GM23248 (cell line): ENCODE results near the gene FAM163B. TPM values are rescaled to one million over a fixed set of nuclear protein-coding genes. Genes with fewer than 3 reads are reported as not detected.

Source experiments
- DNase-seq: peaks from one replicate; pipeline ENCODE4 v3.0.0-alpha.2; 2015
- H2AFZ ChIP-seq: fragments of 200-600 bp; sonication (generic); 2 replicates; pipeline ENCODE4 v1.6.1; 2016; ENCODE audit warnings: antibody characterized with exemption
- H3F3A ChIP-seq: fragments of 200-600 bp; sonication (generic); 2 replicates; pipeline ENCODE4 v1.6.1; 2016; ENCODE audit warnings: mild to moderate bottlenecking, antibody characterized with exemption, mixed run types; ENCODE audit not compliant: insufficient read depth
- H3K27ac ChIP-seq: fragments of 200-600 bp; sonication (generic); 2 replicates; pipeline ENCODE4 v1.5.1; 2016; ENCODE audit warnings: mild to moderate bottlenecking
- H3K27me3 ChIP-seq: fragments of 200-600 bp; sonication (generic); replicated peaks from 2 replicates; pipeline ENCODE4 v1.6.1; 2016; ENCODE audit warnings: mild to moderate bottlenecking; ENCODE audit not compliant: insufficient read depth
- H3K36me3 ChIP-seq: fragments of 200-600 bp; sonication (generic); 2 replicates; pipeline ENCODE4 v1.6.1; 2016; ENCODE audit warnings: low read depth, mild to moderate bottlenecking
- H3K4me1 ChIP-seq: fragments of 200-600 bp; sonication (generic); 2 replicates; pipeline ENCODE4 v1.6.1; 2016; ENCODE audit warnings: mild to moderate bottlenecking; ENCODE audit not compliant: insufficient read depth
- H3K4me2 ChIP-seq: fragments of 200-600 bp; sonication (generic); one replicate; pipeline ENCODE4 v1.6.1; 2016; ENCODE audit warnings: mild to moderate bottlenecking; ENCODE audit not compliant: unreplicated experiment
- H3K4me3 ChIP-seq: fragments of 200-600 bp; sonication (generic); 2 replicates; pipeline ENCODE4 v1.5.1; 2016; ENCODE audit warnings: mild to moderate bottlenecking
- H3K79me2 ChIP-seq: fragments of 200-600 bp; sonication (generic); 2 replicates; pipeline ENCODE4 v1.6.1; 2016; ENCODE audit warnings: mild to moderate bottlenecking; ENCODE audit not compliant: insufficient read depth
- H3K9ac ChIP-seq: fragments of 200-600 bp; sonication (generic); 2 replicates; pipeline ENCODE4 v1.6.1; 2016; ENCODE audit warnings: mild to moderate bottlenecking
- H3K9me2 ChIP-seq: fragments of 200-600 bp; sonication (generic); 2 replicates; pipeline ENCODE4 v1.6.1; 2016; ENCODE audit warnings: mixed run types, mild to moderate bottlenecking, moderate library complexity; ENCODE audit not compliant: insufficient read depth
- H3K9me3 ChIP-seq: fragments of 200-600 bp; sonication (generic); one replicate; pipeline ENCODE4 v1.6.1; 2017; ENCODE audit warnings: low read depth
- H4K20me1 ChIP-seq: fragments of 200-600 bp; sonication (generic); 2 replicates; pipeline ENCODE4 v1.6.0; 2016; ENCODE audit not compliant: insufficient read depth
- EZH2 ChIP-seq: fragments of 200-600 bp; sonication (generic); IDR thresholded peaks from 2 replicates; pipeline ENCODE4 v1.6.1; 2018; ENCODE audit warnings: antibody characterized with exemption, mild to moderate bottlenecking; ENCODE audit not compliant: insufficient read depth, poor library complexity, severe bottlenecking
- EZH2phosphoT487 ChIP-seq: fragments of 200-600 bp; sonication (generic); IDR thresholded peaks from 2 replicates; pipeline ENCODE4 v1.6.1; 2018; ENCODE audit warnings: antibody characterized with exemption, moderate library complexity, mild to moderate bottlenecking, low read depth; ENCODE audit not compliant: insufficient read depth
- WGBS, 2 experiments: methylation state at CpG; one replicate each; pipeline ENCODE4 v1.1.6; 2015 to 2017; ENCODE audit warnings: low lambda C conversion rate in 2 of 2, low coverage in 1 of 2; ENCODE audit errors: missing lambda C conversion rate in 2 of 2; 5-methylcytosine and 5-hydroxymethylcytosine counted together
- in situ Hi-C: fragments of 300-500 bp; cut with MboI; formaldehyde crosslinking; loops from 2 replicates; pipeline ENCODE4 v1.15.0; 2020
- polyA plus RNA-seq: library from polyadenylated mRNA; unstranded; fragments of >200 nt; fragmentation: Nextera tagmentation; extraction: Ambion mirVana; gene quantifications from 2 replicates; pipeline ENCODE4 v1.2.1, GENCODE V29; 2016
- total RNA-seq: library from RNA; depleted of rRNA; stranded (reverse); fragments of >200 nt; shearing (Covaris generic); gene quantifications from 2 replicates; pipeline ENCODE4 v1.2.3, GENCODE V29; 2014; rRNA removed

The FAM163B gene
- total and polyA plus RNA-seq, 2 experiments from 2014 or later = not detected

DNA sequence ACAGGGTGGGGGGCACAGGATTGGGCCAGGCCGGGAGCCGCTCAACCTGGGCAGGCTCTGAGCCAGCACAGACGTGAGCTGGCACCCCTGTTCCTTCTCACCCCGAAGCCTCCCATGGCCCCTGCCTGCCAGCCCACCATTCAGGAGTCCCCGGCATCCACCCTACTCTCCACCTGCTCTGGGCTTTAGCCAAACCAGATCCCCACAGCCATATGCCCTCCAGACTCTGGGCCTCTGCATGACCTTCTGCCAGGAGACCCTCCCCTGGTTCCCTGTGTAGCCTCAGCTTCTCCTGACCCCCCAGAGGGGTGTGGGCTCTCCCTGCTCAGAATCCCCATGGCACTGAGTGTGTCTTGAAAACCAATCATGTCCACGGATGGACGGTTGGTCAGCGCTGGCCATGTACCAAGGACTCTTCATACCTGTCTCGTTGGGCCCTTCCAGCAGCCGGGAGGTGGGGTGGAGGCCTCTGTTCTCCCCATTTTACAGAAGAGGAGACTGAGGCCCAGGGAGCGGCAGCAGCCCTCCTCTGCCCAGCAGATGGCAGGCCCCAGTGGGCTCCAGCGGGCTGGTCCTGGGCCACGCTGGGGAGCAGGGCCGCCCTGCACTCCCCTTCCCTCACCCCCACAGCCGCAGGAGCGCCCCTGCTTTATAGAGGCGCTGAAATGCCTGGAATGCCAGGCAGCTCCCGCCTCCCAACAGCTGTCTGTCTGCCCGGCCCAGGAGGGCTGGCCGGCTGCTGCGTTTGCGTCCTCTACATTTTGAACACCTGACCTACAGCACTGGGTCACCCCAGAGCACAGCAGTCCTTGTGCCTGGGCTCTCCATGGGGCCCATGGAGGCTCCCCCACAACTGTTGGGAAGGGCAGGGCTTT is 81.0 kb downstream of the FAM163B start:
- no peak for DNase-seq
- no peak for TF ChIP-seq EZH2phosphoT487
- TF ChIP-seq EZH2 = peak; percentile 9
- Histone ChIP-seq H3K9ac (no peak overlapping the region), H3K9me2 (no peaks in the 10 kb centered on the region), H3K27me3 (peaks cover 57% of the 10 kb centered on the region), H3K4me2 (no peak overlapping the region), H3K4me1 (no peaks in the 10 kb centered on the region), H3K9me3 (no peaks in the 10 kb centered on the region), H3K4me3 (no peak overlapping the region), H3K36me3 (no peaks in the 10 kb centered on the region), H3K27ac (no peak overlapping the region), H3K79me2 (no peaks in the 10 kb centered on the region), H4K20me1 (no peaks in the 10 kb centered on the region), H3F3A (no peaks in the 10 kb centered on the region), H2AFZ (no peak overlapping the region)
- in situ Hi-C loops = loop anchor here (10.0 kb wide), 1 partner anchor 197 kb away; no protein-coding TSS in a partner anchor
- 30 to 31% methylated on average over 13 to 21 of the region's 22 CpGs for WGBS, 2 experiments

DNA sequence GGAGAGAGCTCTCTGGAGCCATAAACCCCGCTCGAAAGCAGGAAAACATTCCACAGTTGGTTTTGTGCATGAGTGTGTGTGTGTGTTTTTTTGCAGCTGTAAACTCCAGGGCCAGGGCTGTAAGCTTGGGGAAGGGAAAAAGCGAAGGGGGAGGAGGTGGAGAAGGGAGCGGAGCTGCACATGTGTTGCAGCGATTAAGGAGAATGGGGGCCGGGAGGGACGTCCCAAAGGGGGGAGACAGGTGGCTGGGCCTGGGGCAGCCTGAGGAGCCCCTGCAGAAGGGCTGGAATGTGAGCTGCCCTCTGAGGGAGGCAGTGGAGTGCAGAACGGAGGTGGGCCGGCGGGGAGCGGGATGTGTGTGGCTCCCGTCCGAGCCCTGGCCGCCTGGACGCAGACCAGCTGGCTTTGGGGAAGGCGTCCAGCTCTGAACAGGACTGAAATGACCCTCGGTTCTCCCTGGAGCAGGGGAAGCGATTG is 81.7 kb downstream of the FAM163B start:
- Histone ChIP-seq H4K20me1 (no peaks in the 10 kb centered on the region), H3K79me2 (no peaks in the 10 kb centered on the region), H2AFZ (no peak overlapping the region), H3K4me3 (no peak overlapping the region), H3K4me1 (no peaks in the 10 kb centered on the region), H3K27me3 (peaks cover 61% of the 10 kb centered on the region), H3K9me2 (no peaks in the 10 kb centered on the region), H3K9ac (no peak overlapping the region), H3K27ac (no peak overlapping the region), H3K4me2 (no peak overlapping the region), H3F3A (no peaks in the 10 kb centered on the region), H3K36me3 (no peaks in the 10 kb centered on the region), H3K9me3 (no peaks in the 10 kb centered on the region)
- no peak for TF ChIP-seq EZH2
- TF ChIP-seq EZH2phosphoT487 = no peak
- in situ Hi-C loops = loop anchor here (10.0 kb wide), 1 partner anchor 197 kb away; no protein-coding TSS in a partner anchor
- no peak for DNase-seq
- WGBS, 2 experiments = 14 to 15% methylated on average over 14 to 18 of the region's 18 CpGs

Other genes starting within 250 kb of the FAM163B start
- gene SURF4, start 233.3 kb downstream of the FAM163B start, total RNA-seq = 638 and 670 TPM in 2 replicates
- 406 and 420 TPM in 2 replicates for gene SURF4, start 233.3 kb downstream of the FAM163B start, polyA plus RNA-seq
- 0.32 and 3.4 TPM in 2 replicates for gene STKLD1, start 233.0 kb downstream of the FAM163B start, total RNA-seq
- gene STKLD1, start 233.0 kb downstream of the FAM163B start, polyA plus RNA-seq = 0.38 and 1.5 TPM in 2 replicates
- gene REXO4, start 191.4 kb downstream of the FAM163B start, total RNA-seq = 17.3 and 26.9 TPM in 2 replicates
- 17.5 and 22.1 TPM in 2 replicates for gene REXO4, start 191.4 kb downstream of the FAM163B start, polyA plus RNA-seq
- 2.1 and 2.2 TPM in 2 replicates for gene ADAMTS13, start 187.0 kb downstream of the FAM163B start, total RNA-seq
- gene ADAMTS13, start 187.0 kb downstream of the FAM163B start, polyA plus RNA-seq = 0.86 and 1.4 TPM in 2 replicates
- 7.0 and 8.5 TPM in 2 replicates for gene CACFD1, start 149.4 kb downstream of the FAM163B start, total RNA-seq
- 4.7 and 5.1 TPM in 2 replicates for gene CACFD1, start 149.4 kb downstream of the FAM163B start, polyA plus RNA-seq
- 10.1 and 12.0 TPM in 2 replicates for gene SLC2A6, start 130.3 kb downstream of the FAM163B start, total RNA-seq
- gene SLC2A6, start 130.3 kb downstream of the FAM163B start, polyA plus RNA-seq = 6.8 and 8.6 TPM in 2 replicates
- not detected in 2 replicates for gene MYMK, start 84.4 kb downstream of the FAM163B start, total RNA-seq
- gene MYMK, start 84.4 kb downstream of the FAM163B start, polyA plus RNA-seq = not detected in 2 replicates
- gene ADAMTSL2, start 74.7 kb downstream of the FAM163B start, total RNA-seq = 0.11 TPM in 1 of 2 replicates, not detected in the other
- gene ADAMTSL2, start 74.7 kb downstream of the FAM163B start, polyA plus RNA-seq = not detected in 2 replicates
- gene DBH, start 27.0 kb upstream of the FAM163B start, total RNA-seq = not detected in 2 replicates
- not detected in 2 replicates for gene DBH, start 27.0 kb upstream of the FAM163B start, polyA plus RNA-seq
- gene SARDH, start 129.0 kb upstream of the FAM163B start, total RNA-seq = 0.89 and 2.4 TPM in 2 replicates
- gene SARDH, start 129.0 kb upstream of the FAM163B start, polyA plus RNA-seq = 0.16 and 0.30 TPM in 2 replicates